SK-N-SH (cell line): Measurements from ENCODE around the gene ZNF385A. TPM values are rescaled to one million over a fixed set of nuclear protein-coding genes. Genes with fewer than 3 reads are reported as not detected.

Source experiments
- CTCF ChIA-PET: fragments of 300-600, 350-600 bp; formaldehyde crosslinking; extraction: SDS; loops from one replicate; lab custom pipeline; 2021; lab: Yijun Ruan, JAX
- POLR2A ChIA-PET: fragments of 350-600 bp; sonication (Branson Sonifier 250); formaldehyde crosslinking; extraction: SDS; loops from one replicate; lab custom pipeline; 2020; ENCODE audit warnings: antibody characterized with exemption, inconsistent platforms; lab: Yijun Ruan, JAX
- DNase-seq: peaks from one replicate; pipeline ENCODE4 v3.0.0; 2012
- H2AFZ ChIP-seq: fragments of 200-600 bp; sonication (generic); 2 replicates; pipeline ENCODE4 v1.8.1; 2016; ENCODE audit warnings: antibody characterized with exemption, mild to moderate bottlenecking, low read depth
- H3F3A ChIP-seq: fragments of 200-600 bp; sonication (generic); replicated peaks from 2 replicates; pipeline ENCODE3; 2016; ENCODE audit warnings: antibody characterized with exemption, mild to moderate bottlenecking; ENCODE audit not compliant: insufficient read depth
- H3K27ac ChIP-seq, 2 experiments: fragments of 200-500 bp in 1 of 2; fragments of 200-600 bp in 1 of 2; sonication (Bioruptor generic) in 1 of 2; sonication (generic), shearing (Covaris generic) in 1 of 2; 2 replicates each; pipeline versions ENCODE4 v1.5.1 to v1.6.1; 2014 to 2016; ENCODE audit warnings: low read depth in 2 of 2, inconsistent platforms in 1 of 2, low read length in 1 of 2, mild to moderate bottlenecking in 1 of 2, mixed read lengths in 1 of 2
- H3K27me3 ChIP-seq: fragments of 200-600 bp; sonication (generic), shearing (Covaris generic); 2 replicates; pipeline ENCODE4 v1.6.1; 2016; ENCODE audit warnings: mixed run types; ENCODE audit not compliant: insufficient read depth
- H3K36me3 ChIP-seq, 2 experiments: fragments of 200-500 bp in 1 of 2; fragments of 200-600 bp in 1 of 2; sonication (Bioruptor generic) in 1 of 2; sonication (generic) in 1 of 2; replicated peaks in 1 of 2; 2 replicates each; pipeline versions ENCODE3 to v1.5.1; 2014 to 2016; ENCODE audit warnings: low read length in 1 of 2, mild to moderate bottlenecking in 1 of 2; ENCODE audit not compliant: insufficient read depth in 2 of 2, control insufficient read depth in 1 of 2
- H3K4me1 ChIP-seq, 2 experiments: fragments of 200-500 bp in 1 of 2; fragments of 200-600 bp in 1 of 2; sonication (Bioruptor generic) in 1 of 2; sonication (generic), shearing (Covaris generic) in 1 of 2; 2 replicates each; pipeline versions ENCODE4 v1.5.1 to v1.6.1; 2014 to 2016; ENCODE audit warnings: low read depth in 1 of 2, low read length in 1 of 2, mixed run types in 1 of 2; ENCODE audit not compliant: insufficient read depth in 2 of 2, control insufficient read depth in 1 of 2
- H3K4me2 ChIP-seq: fragments of 200-600 bp; sonication (generic), shearing (Covaris generic); 2 replicates; pipeline ENCODE4 v1.6.1; 2017; ENCODE audit warnings: mixed run types
- H3K4me3 ChIP-seq, 2 experiments: fragments of 200-500 bp in 1 of 2; fragments of 200-600 bp in 1 of 2; sonication (Bioruptor generic) in 1 of 2; sonication (generic), shearing (Covaris generic) in 1 of 2; 2 replicates each; pipeline versions ENCODE4 v1.5.1 to v1.8.1; 2014 to 2016; ENCODE audit warnings: low read depth in 2 of 2, inconsistent platforms in 1 of 2, low read length in 1 of 2, mild to moderate bottlenecking in 1 of 2, mixed read lengths in 1 of 2, moderate library complexity in 1 of 2
- H3K79me2 ChIP-seq: fragments of 200-600 bp; sonication (generic); 2 replicates; pipeline ENCODE4 v1.8.1; 2017; ENCODE audit warnings: mild to moderate bottlenecking; ENCODE audit not compliant: insufficient read depth
- H3K9ac ChIP-seq: fragments of 200-600 bp; sonication (generic); 2 replicates; pipeline ENCODE4 v1.6.1; 2017; ENCODE audit warnings: mixed run types
- H3K9me2 ChIP-seq: fragments of 200-600 bp; sonication (generic); 2 replicates; pipeline ENCODE4 v1.6.1; 2017; ENCODE audit warnings: mixed run types
- H3K9me3 ChIP-seq: fragments of 200-600 bp; sonication (generic); 2 replicates; pipeline ENCODE4 v1.6.1; 2017; ENCODE audit warnings: mixed run types, mild to moderate bottlenecking, moderate library complexity
- H4K20me1 ChIP-seq: fragments of 200-600 bp; sonication (generic); 2 replicates; pipeline ENCODE4 v1.6.1; 2017; ENCODE audit warnings: mild to moderate bottlenecking, mixed run types; ENCODE audit not compliant: insufficient read depth
- CHD2 ChIP-seq: fragments of 150-350 bp; IDR thresholded peaks from 2 replicates; pipeline ENCODE4 v1.6.1; 2018; ENCODE audit warnings: low read length; ENCODE audit not compliant: partially characterized antibody
- JUND ChIP-seq: IDR thresholded peaks from 2 replicates; pipeline ENCODE4 v1.4.0; 2012
- MXI1 ChIP-seq: IDR thresholded peaks from 2 replicates; pipeline ENCODE4 v1.6.1; 2012; ENCODE audit warnings: mild to moderate bottlenecking, low read depth, low read length, improper control_type of control experiment
- WGBS: methylation state at CpG from one replicate; pipeline ENCODE4 v1.1.6; 2017; ENCODE audit warnings: low lambda C conversion rate; 5-methylcytosine and 5-hydroxymethylcytosine counted together
- polyA plus RNA-seq, 3 experiments: library from polyadenylated mRNA; depleted of rRNA; stranded (reverse); fragments of >200 nt; gene quantifications; 2 replicates each; pipeline ENCODE4 v1.2.3, GENCODE V29; 2012
- TF ChIP-seq, protein P1 (sequence below): IDR thresholded peaks from 2 replicates; pipeline ENCODE4 v1.4.0; 2012; ENCODE audit warnings: low read depth
- TF ChIP-seq, protein P2 (sequence below): IDR thresholded peaks from 2 replicates; pipeline ENCODE4 v1.4.0; 2012; ENCODE audit warnings: low read depth, borderline replicate concordance
- TF ChIP-seq, protein P3 (sequence below): IDR thresholded peaks from 2 replicates; pipeline ENCODE4 v1.6.1; 2012; ENCODE audit warnings: mild to moderate bottlenecking, low read depth, low read length, moderate library complexity
- TF ChIP-seq, protein P4 (sequence below): IDR thresholded peaks from 2 replicates; pipeline ENCODE4; 2012
- TF ChIP-seq, protein P5 (sequence below): fragments of 150-350 bp; IDR thresholded peaks from 2 replicates; pipeline ENCODE4 v1.6.1; 2016; ENCODE audit warnings: mild to moderate bottlenecking, low read depth, low read length
- TF ChIP-seq, protein P6 (sequence below): fragments of 150-350 bp; IDR thresholded peaks from 2 replicates; pipeline ENCODE4 v1.6.1; 2017; ENCODE audit warnings: antibody characterized with exemption, low read length, low read depth, borderline replicate concordance

Gene ZNF385A
- polyA plus RNA-seq, 1 of the 3 experiments (the other 2 are of a cell fraction): 2.6 TPM

DNA sequence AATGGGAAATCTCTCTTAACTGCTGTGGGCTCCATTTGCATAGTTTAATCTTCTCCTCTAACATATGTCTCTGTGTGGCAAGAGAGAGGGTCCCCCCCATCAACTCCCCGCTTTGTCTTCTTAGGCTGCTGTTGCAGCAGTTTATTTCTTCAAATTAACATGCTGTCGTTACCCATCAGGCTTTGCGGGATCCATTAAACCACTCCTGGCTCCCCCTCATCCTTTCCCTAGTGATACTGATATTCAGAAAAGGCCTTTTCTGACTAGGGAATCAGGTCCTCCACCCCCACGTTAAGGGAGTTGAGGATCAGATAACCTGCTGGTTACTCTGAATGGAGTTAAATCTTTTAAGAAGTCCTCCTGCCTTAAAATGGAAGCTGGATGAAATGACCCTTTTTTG, 35.5 kb downstream of the ZNF385A start:
- Histone ChIP-seq H3K4me2 (no peak overlapping the region), H3K27ac (no peak overlapping the region), H3K9me3 (no peaks in the 10 kb centered on the region), H3K27me3 (no peaks in the 10 kb centered on the region), H3F3A (no peaks in the 10 kb centered on the region), H3K4me3 (no peak overlapping the region), H3K36me3 (peaks cover 30 to 54% of the 10 kb centered on the region in 2 experiments), H2AFZ (no peak overlapping the region), H3K9me2 (no peaks in the 10 kb centered on the region), H3K4me1 (peaks cover 25 to 26% of the 10 kb centered on the region in 2 experiments), H3K9ac (no peak overlapping the region), H3K79me2 (no peaks in the 10 kb centered on the region), H4K20me1 (no peaks in the 10 kb centered on the region)
- 95% methylated on average over 4 of the region's 4 CpGs for WGBS
- TF ChIP-seq JUND: no peak
- TF ChIP-seq, protein P1, sequence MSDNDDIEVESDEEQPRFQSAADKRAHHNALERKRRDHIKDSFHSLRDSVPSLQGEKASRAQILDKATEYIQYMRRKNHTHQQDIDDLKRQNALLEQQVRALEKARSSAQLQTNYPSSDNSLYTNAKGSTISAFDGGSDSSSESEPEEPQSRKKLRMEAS: no peak
- TF ChIP-seq, protein P2, sequence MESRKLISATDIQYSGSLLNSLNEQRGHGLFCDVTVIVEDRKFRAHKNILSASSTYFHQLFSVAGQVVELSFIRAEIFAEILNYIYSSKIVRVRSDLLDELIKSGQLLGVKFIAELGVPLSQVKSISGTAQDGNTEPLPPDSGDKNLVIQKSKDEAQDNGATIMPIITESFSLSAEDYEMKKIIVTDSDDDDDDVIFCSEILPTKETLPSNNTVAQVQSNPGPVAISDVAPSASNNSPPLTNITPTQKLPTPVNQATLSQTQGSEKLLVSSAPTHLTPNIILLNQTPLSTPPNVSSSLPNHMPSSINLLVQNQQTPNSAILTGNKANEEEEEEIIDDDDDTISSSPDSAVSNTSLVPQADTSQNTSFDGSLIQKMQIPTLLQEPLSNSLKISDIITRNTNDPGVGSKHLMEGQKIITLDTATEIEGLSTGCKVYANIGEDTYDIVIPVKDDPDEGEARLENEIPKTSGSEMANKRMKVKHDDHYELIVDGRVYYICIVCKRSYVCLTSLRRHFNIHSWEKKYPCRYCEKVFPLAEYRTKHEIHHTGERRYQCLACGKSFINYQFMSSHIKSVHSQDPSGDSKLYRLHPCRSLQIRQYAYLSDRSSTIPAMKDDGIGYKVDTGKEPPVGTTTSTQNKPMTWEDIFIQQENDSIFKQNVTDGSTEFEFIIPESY: no peak
- TF ChIP-seq, protein P3, sequence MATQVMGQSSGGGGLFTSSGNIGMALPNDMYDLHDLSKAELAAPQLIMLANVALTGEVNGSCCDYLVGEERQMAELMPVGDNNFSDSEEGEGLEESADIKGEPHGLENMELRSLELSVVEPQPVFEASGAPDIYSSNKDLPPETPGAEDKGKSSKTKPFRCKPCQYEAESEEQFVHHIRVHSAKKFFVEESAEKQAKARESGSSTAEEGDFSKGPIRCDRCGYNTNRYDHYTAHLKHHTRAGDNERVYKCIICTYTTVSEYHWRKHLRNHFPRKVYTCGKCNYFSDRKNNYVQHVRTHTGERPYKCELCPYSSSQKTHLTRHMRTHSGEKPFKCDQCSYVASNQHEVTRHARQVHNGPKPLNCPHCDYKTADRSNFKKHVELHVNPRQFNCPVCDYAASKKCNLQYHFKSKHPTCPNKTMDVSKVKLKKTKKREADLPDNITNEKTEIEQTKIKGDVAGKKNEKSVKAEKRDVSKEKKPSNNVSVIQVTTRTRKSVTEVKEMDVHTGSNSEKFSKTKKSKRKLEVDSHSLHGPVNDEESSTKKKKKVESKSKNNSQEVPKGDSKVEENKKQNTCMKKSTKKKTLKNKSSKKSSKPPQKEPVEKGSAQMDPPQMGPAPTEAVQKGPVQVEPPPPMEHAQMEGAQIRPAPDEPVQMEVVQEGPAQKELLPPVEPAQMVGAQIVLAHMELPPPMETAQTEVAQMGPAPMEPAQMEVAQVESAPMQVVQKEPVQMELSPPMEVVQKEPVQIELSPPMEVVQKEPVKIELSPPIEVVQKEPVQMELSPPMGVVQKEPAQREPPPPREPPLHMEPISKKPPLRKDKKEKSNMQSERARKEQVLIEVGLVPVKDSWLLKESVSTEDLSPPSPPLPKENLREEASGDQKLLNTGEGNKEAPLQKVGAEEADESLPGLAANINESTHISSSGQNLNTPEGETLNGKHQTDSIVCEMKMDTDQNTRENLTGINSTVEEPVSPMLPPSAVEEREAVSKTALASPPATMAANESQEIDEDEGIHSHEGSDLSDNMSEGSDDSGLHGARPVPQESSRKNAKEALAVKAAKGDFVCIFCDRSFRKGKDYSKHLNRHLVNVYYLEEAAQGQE: no peak
- ChIA-PET POLR2A (no interaction called here), CTCF (interaction anchor here (1.0 to 5.3 kb wide), 3 partner anchors 12 to 148 kb away, joined by 3 to 63 read pairs (median 35); no protein-coding TSS in a partner anchor)
- no peak for DNase-seq

DNA sequence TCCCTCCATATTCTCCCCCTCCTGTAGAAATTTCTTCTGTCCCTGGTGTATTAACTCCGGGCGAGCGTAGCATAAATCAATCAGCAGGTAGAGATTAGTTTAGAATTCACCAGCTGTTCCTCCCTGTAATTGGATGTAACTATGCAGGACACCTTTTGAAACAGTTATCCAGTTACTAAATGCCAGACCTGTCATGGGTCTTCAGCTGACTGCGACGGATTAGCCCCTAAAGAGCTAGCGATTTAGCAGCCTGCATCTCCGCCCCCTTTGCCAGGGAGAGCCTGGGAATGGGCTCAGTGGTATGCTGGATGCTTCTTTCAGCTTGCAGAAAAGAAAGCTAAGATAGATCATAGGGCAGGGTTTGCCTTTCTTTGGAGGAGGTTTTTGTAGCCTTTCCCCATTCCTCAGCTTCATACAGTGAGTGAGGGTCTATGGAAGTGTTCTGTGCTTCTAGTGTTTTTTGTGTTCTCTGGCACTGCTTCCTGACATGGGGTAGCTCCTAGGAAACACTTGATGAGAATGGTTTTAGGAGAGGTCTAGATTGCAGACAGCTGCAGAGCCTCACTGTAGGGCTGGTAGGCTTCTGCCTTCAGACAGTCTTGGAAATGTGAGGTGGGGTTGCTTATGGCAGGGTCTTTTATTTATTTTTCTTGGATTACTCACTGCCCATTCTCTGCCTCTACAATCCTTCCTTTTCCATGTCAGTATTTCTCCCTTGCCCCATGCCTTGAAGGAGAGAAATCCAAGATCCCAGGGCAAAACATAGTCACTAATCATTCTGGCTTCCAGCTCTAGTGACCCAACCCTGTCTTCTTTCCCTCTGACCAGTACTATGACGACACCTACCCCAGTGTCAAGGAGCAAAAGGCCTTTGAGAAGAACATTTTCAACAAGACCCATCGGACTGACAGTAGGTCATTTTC, 42.9 kb downstream of the ZNF385A start:
- Histone ChIP-seq H3K79me2 (peaks cover 20% of the 10 kb centered on the region; the same call in 1 of the 2 replicates), H3K4me3 (no peak overlapping the region), H2AFZ (no peak overlapping the region), H3K27ac (no peak overlapping the region), H3F3A (no peaks in the 10 kb centered on the region), H3K27me3 (no peaks in the 10 kb centered on the region), H4K20me1 (peaks cover 12% of the 10 kb centered on the region), H3K4me2 (no peak overlapping the region), H3K4me1 (peaks cover 0 to 5% of the 10 kb centered on the region in 2 experiments; a peak in 1 of 4 replicates), H3K9ac (no peak overlapping the region), H3K9me2 (no peaks in the 10 kb centered on the region), H3K36me3 (peaks cover 36 to 39% of the 10 kb centered on the region in 2 experiments), H3K9me3 (no peaks in the 10 kb centered on the region)
- ChIA-PET POLR2A (interaction anchor here (0.6 to 1.1 kb wide), 3 partner anchors 11 to 924 kb away, joined by 3 read pairs; no protein-coding TSS in a partner anchor), CTCF (interaction anchor here (0.7 to 3.6 kb wide), 10 partner anchors 10 to 79 kb away, joined by 3 to 23 read pairs (median 3); partner anchors contain the start of gene COPZ1)
- 92% methylated on average over 9 of the region's 9 CpGs for WGBS
- no peak for DNase-seq
- TF ChIP-seq, protein P4, sequence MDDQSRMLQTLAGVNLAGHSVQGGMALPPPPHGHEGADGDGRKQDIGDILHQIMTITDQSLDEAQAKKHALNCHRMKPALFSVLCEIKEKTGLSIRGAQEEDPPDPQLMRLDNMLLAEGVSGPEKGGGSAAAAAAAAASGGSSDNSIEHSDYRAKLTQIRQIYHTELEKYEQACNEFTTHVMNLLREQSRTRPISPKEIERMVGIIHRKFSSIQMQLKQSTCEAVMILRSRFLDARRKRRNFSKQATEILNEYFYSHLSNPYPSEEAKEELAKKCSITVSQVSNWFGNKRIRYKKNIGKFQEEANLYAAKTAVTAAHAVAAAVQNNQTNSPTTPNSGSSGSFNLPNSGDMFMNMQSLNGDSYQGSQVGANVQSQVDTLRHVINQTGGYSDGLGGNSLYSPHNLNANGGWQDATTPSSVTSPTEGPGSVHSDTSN: no peak
- TF ChIP-seq MXI1 (no peak), CHD2 (no peak)
- TF ChIP-seq, protein P5, sequence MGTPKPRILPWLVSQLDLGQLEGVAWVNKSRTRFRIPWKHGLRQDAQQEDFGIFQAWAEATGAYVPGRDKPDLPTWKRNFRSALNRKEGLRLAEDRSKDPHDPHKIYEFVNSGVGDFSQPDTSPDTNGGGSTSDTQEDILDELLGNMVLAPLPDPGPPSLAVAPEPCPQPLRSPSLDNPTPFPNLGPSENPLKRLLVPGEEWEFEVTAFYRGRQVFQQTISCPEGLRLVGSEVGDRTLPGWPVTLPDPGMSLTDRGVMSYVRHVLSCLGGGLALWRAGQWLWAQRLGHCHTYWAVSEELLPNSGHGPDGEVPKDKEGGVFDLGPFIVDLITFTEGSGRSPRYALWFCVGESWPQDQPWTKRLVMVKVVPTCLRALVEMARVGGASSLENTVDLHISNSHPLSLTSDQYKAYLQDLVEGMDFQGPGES: no peak
- TF ChIP-seq, protein P3: no peak
- TF ChIP-seq, protein P6, sequence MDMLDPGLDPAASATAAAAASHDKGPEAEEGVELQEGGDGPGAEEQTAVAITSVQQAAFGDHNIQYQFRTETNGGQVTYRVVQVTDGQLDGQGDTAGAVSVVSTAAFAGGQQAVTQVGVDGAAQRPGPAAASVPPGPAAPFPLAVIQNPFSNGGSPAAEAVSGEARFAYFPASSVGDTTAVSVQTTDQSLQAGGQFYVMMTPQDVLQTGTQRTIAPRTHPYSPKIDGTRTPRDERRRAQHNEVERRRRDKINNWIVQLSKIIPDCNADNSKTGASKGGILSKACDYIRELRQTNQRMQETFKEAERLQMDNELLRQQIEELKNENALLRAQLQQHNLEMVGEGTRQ: no peak
